HG02852 (cell line): Measurements from ENCODE around the gene TRPV5.

Experiments used
- ATAC-seq: cut with Tn5 transposase; IDR thresholded peaks from one replicate; pipeline ENCODE4 v1.9.1; 2021; ENCODE audit warnings: mild to moderate bottlenecking, moderate library complexity; ENCODE audit not compliant: unreplicated experiment

TRPV5 gene

GRCh38 chr7:142941541-142941940, 8.0 kb upstream of the TRPV5 start:
- no peak for ATAC-seq

DNA sequence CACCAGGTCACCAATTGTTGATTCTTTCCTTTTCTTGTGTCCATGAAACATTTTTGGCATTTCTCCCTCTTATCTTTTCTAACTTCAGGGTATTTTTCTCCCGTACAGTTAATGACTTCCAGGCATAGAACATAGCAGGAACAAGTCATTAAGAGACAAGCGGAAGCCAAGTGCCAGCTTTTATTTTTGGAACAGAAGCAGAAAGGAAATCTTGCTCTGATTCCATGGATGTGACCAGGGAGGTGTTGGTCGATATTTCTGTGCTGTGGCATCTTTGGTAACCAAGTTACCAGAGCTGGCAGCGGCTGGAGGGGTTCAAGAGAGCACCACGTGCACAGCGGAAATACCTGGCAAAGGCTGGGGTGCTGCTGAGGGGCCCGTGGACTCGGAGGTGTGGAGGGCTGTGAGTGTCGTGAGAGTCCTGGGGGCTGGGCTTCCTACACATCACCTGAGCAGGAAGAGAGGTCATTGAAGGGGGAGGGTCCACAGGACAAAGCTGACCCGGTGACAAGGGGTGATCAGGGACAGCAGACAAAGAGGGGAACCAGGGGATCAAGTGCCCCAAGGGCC, 7.5 kb upstream of the TRPV5 start:
- no peak for ATAC-seq

DNA sequence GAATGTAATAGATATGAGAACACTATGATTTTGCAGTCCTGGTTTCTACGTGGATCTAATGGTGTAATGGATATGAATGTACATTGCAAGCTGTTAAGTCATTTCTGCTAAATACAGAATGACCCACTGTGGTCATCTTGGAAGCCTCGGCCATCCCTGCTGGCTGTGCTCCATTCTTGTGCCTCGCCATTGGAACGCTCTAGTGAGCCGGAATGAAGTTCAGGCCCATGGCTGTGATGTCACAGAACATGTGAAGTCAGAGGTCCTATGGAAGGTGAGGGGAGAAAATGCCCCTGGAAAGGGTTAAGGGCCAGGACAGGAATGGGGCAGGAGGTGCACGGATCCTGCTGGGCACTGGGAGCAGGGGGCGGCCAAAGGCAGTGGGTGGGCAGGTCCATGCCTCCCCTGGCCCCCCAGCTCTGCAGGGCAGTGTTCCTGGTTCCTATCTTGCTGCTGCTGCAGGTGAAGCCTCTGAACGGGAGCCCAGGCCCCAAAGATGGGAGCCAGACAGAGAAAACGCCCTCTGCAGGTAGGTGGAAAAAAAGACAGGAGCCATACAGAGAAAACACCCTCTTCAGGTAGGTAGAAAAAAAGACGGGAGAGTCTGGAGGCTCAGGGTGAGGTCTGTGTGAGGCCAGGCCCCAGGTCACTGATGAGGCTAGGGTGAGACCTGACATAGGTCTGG, 5.8 kb upstream of the TRPV5 start, which contains the start of gene LLCFC1:
Gene LLCFC1 (plus strand): TSS at position 259 of the 685 bp plus-strand sequence. CDS start 138 bp downstream, at position 397.
- no peak for ATAC-seq

- no peak for ATAC-seq
These were observed 5.1 kb upstream of the TRPV5 start for GRCh38 chr7:142938611-142939010.

- no peak for ATAC-seq
These were observed 2.5 kb upstream of the TRPV5 start for GRCh38 chr7:142935941-142936565.

GRCh38 chr7:142934056-142934455, 510 bp upstream of the TRPV5 start:
- no peak for ATAC-seq

GRCh38 chr7:142933092-142933475, 462 bp downstream of the TRPV5 start:
- ATAC-seq, result no peak

DNA sequence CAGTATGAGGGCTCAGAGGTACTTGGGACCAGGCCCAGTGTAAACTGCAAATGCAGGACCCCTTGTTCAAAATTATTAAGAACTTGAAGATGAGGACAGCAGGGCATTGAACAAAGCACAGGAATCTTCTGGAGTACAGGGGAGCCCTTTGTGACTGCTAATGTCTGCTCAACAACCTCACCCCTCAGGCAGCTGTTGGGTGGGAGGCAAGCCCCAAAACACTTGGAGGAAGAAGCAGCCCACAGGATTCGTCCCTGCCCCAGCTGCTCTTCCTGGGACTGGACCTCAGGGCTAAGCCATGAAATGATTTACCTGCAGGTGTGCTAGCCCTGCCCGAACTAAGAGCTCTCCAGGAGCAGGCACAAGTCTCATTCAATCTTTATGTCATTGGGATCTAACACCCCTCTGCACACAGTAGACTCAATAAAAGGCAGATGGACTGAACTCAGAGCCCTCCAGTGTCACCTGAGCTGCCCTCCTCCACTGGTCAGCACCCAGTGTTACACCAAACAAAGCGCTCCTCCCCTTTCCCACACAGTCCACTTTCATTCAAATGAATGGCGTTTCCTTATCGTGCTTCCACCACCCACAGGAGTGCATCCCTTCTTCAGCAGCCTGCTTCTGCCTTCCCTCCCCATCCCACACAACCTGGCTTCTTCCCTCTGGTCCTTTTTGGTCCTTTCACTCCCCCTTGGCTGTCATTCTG, 1.0 kb downstream of the TRPV5 start:
- no peak for ATAC-seq

GRCh38 chr7:142930126-142930730, 3.3 kb downstream of the TRPV5 start:
- no peak for ATAC-seq

DNA sequence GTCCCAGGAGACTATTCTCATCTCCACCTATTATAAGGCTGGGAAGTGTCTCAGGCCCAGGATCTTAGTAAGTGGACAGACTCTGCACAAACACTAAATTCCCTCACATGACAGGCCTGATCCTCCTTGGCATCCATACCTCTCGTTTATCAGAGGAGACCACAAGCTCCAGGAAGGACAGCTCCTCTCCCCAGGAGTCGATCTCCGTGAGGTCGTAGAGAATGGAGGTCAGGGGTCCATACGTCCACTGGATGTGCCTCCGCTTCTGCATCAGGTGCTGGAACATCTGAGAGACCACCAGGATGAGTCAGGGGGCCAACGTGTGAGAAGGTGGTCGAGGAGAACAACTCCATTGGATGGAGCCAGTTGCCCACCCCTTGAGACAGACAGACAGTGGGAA, 5.6 kb downstream of the TRPV5 start:
- no peak for ATAC-seq

GRCh38 chr7:142927085-142927745, 6.3 kb downstream of the TRPV5 start:
- no peak for ATAC-seq

GRCh38 chr7:142925413-142925812, 8.1 kb downstream of the TRPV5 start:
- ATAC-seq, result no peak

DNA sequence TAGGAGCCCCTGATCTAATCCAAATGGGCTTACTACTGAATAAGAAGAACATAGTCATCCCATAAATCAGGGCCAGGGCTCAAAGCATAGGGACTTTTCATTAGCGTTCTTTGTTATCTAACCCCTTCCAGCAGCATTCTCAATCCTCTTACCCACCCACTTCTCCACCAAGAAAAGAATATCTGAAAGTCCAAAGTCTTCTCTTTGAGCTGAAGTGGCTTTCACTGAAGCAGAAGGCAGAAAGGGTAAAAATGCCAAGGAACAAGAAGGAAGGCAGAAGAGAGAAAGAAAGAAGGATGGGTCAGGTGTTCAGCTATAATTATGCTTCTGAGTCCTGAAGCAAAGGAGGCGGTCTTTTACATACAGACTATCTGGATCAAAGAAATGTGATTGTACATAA, 10.2 kb downstream of the TRPV5 start:
- no peak for ATAC-seq

DNA sequence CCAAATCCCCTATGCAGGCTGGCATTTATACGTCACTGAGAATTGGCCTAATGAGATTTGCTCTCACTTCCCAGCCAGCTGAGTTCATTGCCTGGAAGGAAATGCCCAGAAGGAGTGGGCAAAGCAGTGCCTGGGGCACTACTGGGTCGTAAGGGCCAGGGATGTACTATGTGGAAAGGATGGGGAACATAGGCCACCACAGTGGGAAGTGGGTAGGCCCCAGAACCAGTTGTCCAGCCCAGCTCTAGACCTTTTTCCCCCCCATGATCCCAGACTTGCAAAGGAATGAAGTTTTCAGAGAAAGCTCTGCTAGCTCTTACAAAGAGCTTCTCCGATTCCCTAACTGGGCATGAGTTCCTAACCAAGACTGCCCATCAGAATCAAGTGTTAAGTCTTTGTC, 13.9 kb downstream of the TRPV5 start:
- ATAC-seq, result no peak

- ATAC-seq, result no peak
These were observed 14.6 kb downstream of the TRPV5 start for GRCh38 chr7:142918901-142919300.

DNA sequence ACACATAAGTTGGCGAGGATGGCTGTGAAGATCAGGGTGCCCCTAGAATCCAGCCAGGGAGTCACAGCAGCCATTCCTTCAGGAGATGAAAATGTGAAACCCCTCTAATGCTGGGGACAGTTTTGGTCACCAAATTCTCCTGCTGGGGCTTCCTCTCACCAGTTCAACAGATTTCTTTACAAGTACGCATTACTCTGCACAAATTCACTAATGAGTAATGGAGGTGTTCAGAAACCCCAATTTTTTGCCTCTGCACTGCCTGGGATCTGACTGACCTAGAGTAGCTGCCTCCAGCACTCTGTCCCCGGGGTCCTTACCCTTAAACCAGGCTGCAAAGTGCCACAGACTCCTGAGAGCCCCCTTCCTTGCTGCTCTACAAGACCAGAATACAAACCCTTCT, 16.1 kb downstream of the TRPV5 start:
- no peak for ATAC-seq

GRCh38 chr7:142916508-142916907, 17.0 kb downstream of the TRPV5 start:
- ATAC-seq, result no peak

GRCh38 chr7:142915315-142915714, 18.2 kb downstream of the TRPV5 start:
- no peak for ATAC-seq

- ATAC-seq, result no peak
These were observed 19.4 kb downstream of the TRPV5 start for GRCh38 chr7:142914121-142914520.

- ATAC-seq, result no peak
These were observed 20.0 kb downstream of the TRPV5 start for GRCh38 chr7:142913566-142913965.

- ATAC-seq, result no peak
These were observed 20.5 kb downstream of the TRPV5 start for GRCh38 chr7:142913051-142913450.
